Stomach smooth muscle (tissue), 2 donors: ENCODE measurements around the gene IFFO2.

Experiments
- H3K27ac ChIP-seq: one replicate; pipeline ENCODE4 v1.7.0; 2013; ENCODE audit warnings: mild to moderate bottlenecking, low read length, inconsistent platforms
- H3K27me3 ChIP-seq, 2 donors: one replicate each; pipeline ENCODE4 v1.7.0; 2013; ENCODE audit warnings: low read length in 2 of 2; ENCODE audit not compliant: insufficient read depth in 2 of 2, control insufficient read depth in 1 of 2
- H3K36me3 ChIP-seq, 2 donors: one replicate each; pipeline ENCODE4 v1.7.0; 2013; ENCODE audit warnings: low read length in 2 of 2; ENCODE audit not compliant: control insufficient read depth in 2 of 2, insufficient read depth in 2 of 2
- H3K4me1 ChIP-seq: one replicate; pipeline ENCODE4 v1.7.0; 2013; ENCODE audit warnings: low read length; ENCODE audit not compliant: control insufficient read depth, insufficient read depth
- H3K4me3 ChIP-seq, 2 donors: one replicate each; pipeline ENCODE4 v1.7.0; 2013; ENCODE audit warnings: low read length in 2 of 2
- H3K9ac ChIP-seq, 2 donors: one replicate each; pipeline ENCODE4 v1.7.0; 2013; ENCODE audit warnings: low read length in 2 of 2, mild to moderate bottlenecking in 1 of 2
- H3K9me3 ChIP-seq, 2 donors: one replicate each; pipeline ENCODE4 v1.7.0; 2013; ENCODE audit warnings: low read length in 2 of 2; ENCODE audit not compliant: control insufficient read depth in 2 of 2
- donor health status: healthy.
- donor health status: Pancreatic carcinoma.

The IFFO2 gene

GRCh38 chr1:18861590-18861989 is 94.9 kb downstream of the IFFO2 start:
- no peaks in the 10 kb centered on the region for H3K4me1 ChIP-seq
- H3K9me3 ChIP-seq, result no peaks in the 10 kb centered on the region
- H3K9ac ChIP-seq, result no peak overlapping the region
- no peak overlapping the region for H3K4me3 ChIP-seq
- peaks cover 0 to 9% of the 10 kb centered on the region in 2 donors for H3K27me3 ChIP-seq
- H3K27ac ChIP-seq, result no peak overlapping the region
- H3K36me3 ChIP-seq, result no peaks in the 10 kb centered on the region

- no peaks in the 10 kb centered on the region for H3K9me3 ChIP-seq
- no peaks in the 10 kb centered on the region for H3K4me1 ChIP-seq
- H3K27me3 ChIP-seq, result peaks cover 0 to 9% of the 10 kb centered on the region in 2 donors
- H3K9ac ChIP-seq, result no peak overlapping the region
- H3K4me3 ChIP-seq, result no peak overlapping the region
- H3K36me3 ChIP-seq, result no peaks in the 10 kb centered on the region
- H3K27ac ChIP-seq, result no peak overlapping the region
Measured at GRCh38 chr1:18861082-18861481, 95.4 kb downstream of the IFFO2 start.

GRCh38 chr1:18859560-18859959 is 96.9 kb downstream of the IFFO2 start, which contains the start of gene TAS1R2:
Gene TAS1R2 (minus strand): TSS chr1:18859660. CDS start chr1:18859660, 0 bp downstream.
- no peaks in the 10 kb centered on the region for H3K4me1 ChIP-seq

GRCh38 chr1:18858070-18858688 is 98.3 kb downstream of the IFFO2 start:
- Histone ChIP-seq H3K9me3 (no peaks in the 10 kb centered on the region), H3K9ac (no peak overlapping the region), H3K27ac (no peak overlapping the region), H3K4me3 (no peak overlapping the region), H3K27me3 (peaks cover 0 to 5% of the 10 kb centered on the region in 2 donors), H3K36me3 (no peaks in the 10 kb centered on the region), H3K4me1 (no peaks in the 10 kb centered on the region)

More at GRCh38 chr1:18859560-18859959, 96.9 kb downstream of the IFFO2 start, which contains the start of gene TAS1R2:
- Histone ChIP-seq H3K9me3 (no peaks in the 10 kb centered on the region), H3K9ac (no peak within 1 kb of the TSS), H3K27me3 (peaks cover 0 to 5% of the 10 kb centered on the region in 2 donors), H3K4me3 (no peak within 1 kb of the TSS), H3K36me3 (no peaks in the 10 kb centered on the region), H3K27ac (no peak within 1 kb of the TSS)

GRCh38 chr1:18856435-18856834 is 100.0 kb downstream of the IFFO2 start:
- H3K9ac ChIP-seq, result no peak overlapping the region
- no peaks in the 10 kb centered on the region for H3K4me1 ChIP-seq
- H3K27ac ChIP-seq, result no peak overlapping the region
- H3K36me3 ChIP-seq, result no peaks in the 10 kb centered on the region
- H3K27me3 ChIP-seq, result peaks cover 0 to 12% of the 10 kb centered on the region in 2 donors
- no peak overlapping the region for H3K4me3 ChIP-seq
- H3K9me3 ChIP-seq, result no peaks in the 10 kb centered on the region

- H3K36me3 ChIP-seq, result no peaks in the 10 kb centered on the region
- peaks cover 0 to 12% of the 10 kb centered on the region in 2 donors for H3K27me3 ChIP-seq
- H3K4me1 ChIP-seq, result no peaks in the 10 kb centered on the region
- H3K27ac ChIP-seq, result no peak overlapping the region
- no peak overlapping the region for H3K4me3 ChIP-seq
- no peaks in the 10 kb centered on the region for H3K9me3 ChIP-seq
- H3K9ac ChIP-seq, result no peak overlapping the region
Measured at GRCh38 chr1:18855573-18855972, 100.9 kb downstream of the IFFO2 start.

GRCh38 chr1:18854331-18855025 is 102.0 kb downstream of the IFFO2 start:
- Histone ChIP-seq H3K9me3 (no peaks in the 10 kb centered on the region), H3K27ac (no peak overlapping the region), H3K4me1 (no peaks in the 10 kb centered on the region), H3K27me3 (peaks cover 0 to 10% of the 10 kb centered on the region in 2 donors), H3K36me3 (no peaks in the 10 kb centered on the region), H3K4me3 (no peak overlapping the region), H3K9ac (no peak overlapping the region)
